ENCODE data around the gene SENP8. TPM values are rescaled to one million over a fixed set of nuclear protein-coding genes. Genes with fewer than 3 reads are reported as not detected.

SENP8 gene
- total and polyA plus RNA-seq, 4 donors, result 0.67 to 1.0 (median 0.88) TPM

- Histone ChIP-seq H3K4me3 (ENCODE audit: low read depth in 1 of 3, low read length in 3 of 3) (no peak overlapping the region), H3K27ac (ENCODE audit: low read depth in 1 of 2, low read length in 2 of 2) (no peak overlapping the region), H3K4me1 (ENCODE audit: control insufficient read depth in 4 of 4, insufficient read depth in 4 of 4, low read length in 3 of 4) (no peaks in the 10 kb centered on the region), H3K27me3 (ENCODE audit: control insufficient read depth in 4 of 4, insufficient read depth in 4 of 4, low read length in 3 of 4) (no peaks in the 10 kb centered on the region), H3K36me3 (ENCODE audit: control insufficient read depth in 4 of 4, insufficient read depth in 3 of 4, low read depth in 1 of 4, low read length in 3 of 4) (no peaks in the 10 kb centered on the region), H3K9ac (ENCODE audit: low read depth in 1 of 2, low read length in 2 of 2) (no peak overlapping the region), H3K9me3 (ENCODE audit: control insufficient read depth in 4 of 4, low read length in 3 of 4) (no peaks in the 10 kb centered on the region)
- 90% methylated on average over 6 of the region's 6 CpGs for WGBS
- TF ChIP-seq JUND (IDR thresholded peaks at IDR 0.05) (no peak), TAF1 (conservative IDR thresholded peaks at IDR 0.05) (no peak), EGR1 (IDR thresholded peaks at IDR 0.05; ENCODE audit: low read depth in 2 of 2) (no peak), ZBTB33 (IDR thresholded peaks at IDR 0.05) (no peak), RXRA (IDR thresholded peaks at IDR 0.05) (no peak), FOXA1 (IDR thresholded peaks at IDR 0.05) (no peak), SP1 (IDR thresholded peaks at IDR 0.05) (no peak), NR2F2 (IDR thresholded peaks at IDR 0.05) (no peak), ATF3 (IDR thresholded peaks at IDR 0.05) (no peak), REST (IDR thresholded peaks at IDR 0.05) (no peak), HNF4A (conservative IDR thresholded peaks at IDR 0.05) (no peak), RAD21 (IDR thresholded peaks at IDR 0.05) (no peak), YY1 (IDR thresholded peaks at IDR 0.05) (no peak), FOXA2 (IDR thresholded peaks at IDR 0.05) (no peak), HNF4G (IDR thresholded peaks at IDR 0.05) (no peak)
- TF ChIP-seq, protein P1, sequence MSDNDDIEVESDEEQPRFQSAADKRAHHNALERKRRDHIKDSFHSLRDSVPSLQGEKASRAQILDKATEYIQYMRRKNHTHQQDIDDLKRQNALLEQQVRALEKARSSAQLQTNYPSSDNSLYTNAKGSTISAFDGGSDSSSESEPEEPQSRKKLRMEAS (IDR thresholded peaks at IDR 0.05), result no peak
- TF ChIP-seq, protein P2, sequence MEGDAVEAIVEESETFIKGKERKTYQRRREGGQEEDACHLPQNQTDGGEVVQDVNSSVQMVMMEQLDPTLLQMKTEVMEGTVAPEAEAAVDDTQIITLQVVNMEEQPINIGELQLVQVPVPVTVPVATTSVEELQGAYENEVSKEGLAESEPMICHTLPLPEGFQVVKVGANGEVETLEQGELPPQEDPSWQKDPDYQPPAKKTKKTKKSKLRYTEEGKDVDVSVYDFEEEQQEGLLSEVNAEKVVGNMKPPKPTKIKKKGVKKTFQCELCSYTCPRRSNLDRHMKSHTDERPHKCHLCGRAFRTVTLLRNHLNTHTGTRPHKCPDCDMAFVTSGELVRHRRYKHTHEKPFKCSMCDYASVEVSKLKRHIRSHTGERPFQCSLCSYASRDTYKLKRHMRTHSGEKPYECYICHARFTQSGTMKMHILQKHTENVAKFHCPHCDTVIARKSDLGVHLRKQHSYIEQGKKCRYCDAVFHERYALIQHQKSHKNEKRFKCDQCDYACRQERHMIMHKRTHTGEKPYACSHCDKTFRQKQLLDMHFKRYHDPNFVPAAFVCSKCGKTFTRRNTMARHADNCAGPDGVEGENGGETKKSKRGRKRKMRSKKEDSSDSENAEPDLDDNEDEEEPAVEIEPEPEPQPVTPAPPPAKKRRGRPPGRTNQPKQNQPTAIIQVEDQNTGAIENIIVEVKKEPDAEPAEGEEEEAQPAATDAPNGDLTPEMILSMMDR (IDR thresholded peaks at IDR 0.05; ENCODE audit: low read depth, low read length, missing input control), result no peak
- no peak for DNase-seq (ENCODE audit: low spot score)
Measured at GRCh38 chr15:72167445-72167844, 49.2 kb downstream of the SENP8 start.
